ENCODE measurements around the gene ARL6IP5. TPM values are rescaled to one million over a fixed set of nuclear protein-coding genes. Genes with fewer than 3 reads are reported as not detected.

Gene ARL6IP5
- total RNA-seq, 4 donors from 2014 or later, result 113 to 153 (median 133) TPM

- 4 to 5% methylated on average over 34 to 37 of the region's 37 CpGs for WGBS, 2 donors
- H3K4me1 ChIP-seq, result peaks cover 0 to 67% (median 52%) of the 10 kb centered on the region in 4 donors
- TF ChIP-seq POLR2A (IDR thresholded peaks at IDR 0.05), result peak in 1 of 2 donors; percentile 39
- peak in 1 of 2 donors; percentile 85 for TF ChIP-seq EP300 (IDR thresholded peaks at IDR 0.05)
- no peak for TF ChIP-seq CTCF (IDR thresholded peaks at IDR 0.05)
These were observed 4.4 kb upstream of the ARL6IP5 start, which contains the start of gene UBA3 for GRCh38 chr3:69080233-69080920. UBA3 (minus strand) TSS chr3:69080365; CDS start chr3:69080353, 12 bp downstream.

GRCh38 chr3:69081583-69082262 lies 3.0 kb upstream of the ARL6IP5 start:
- Histone ChIP-seq H3K9me3 (no peaks in the 10 kb centered on the region), H3K36me3 (peaks cover 0 to 1% (median 0%) of the 10 kb centered on the region in 3 donors), H3K27ac (peak overlapping the region in 3 of 4 donors; percentile 45 to 97 (median 92)), H3K4me1 (peaks cover 0 to 75% (median 56%) of the 10 kb centered on the region in 4 donors), H3K27me3 (no peaks in the 10 kb centered on the region), H3K4me3 (no peak overlapping the region)
- 75 to 79% methylated on average over 5 of the region's 5 CpGs for WGBS, 2 donors
- DNase-seq (ENCODE audit: low spot score in 2 of 2), result no peak
- TF ChIP-seq CTCF (IDR thresholded peaks at IDR 0.05), result no peak
- TF ChIP-seq EP300 (IDR thresholded peaks at IDR 0.05), result no peak
- no peak for TF ChIP-seq POLR2A (IDR thresholded peaks at IDR 0.05)

More at GRCh38 chr3:69080233-69080920, 4.4 kb upstream of the ARL6IP5 start, which contains the start of gene UBA3:
- Histone ChIP-seq H3K27ac (peak within 1 kb of the TSS; percentile 76 to 97 (median 93)), H3K9me3 (no peaks in the 10 kb centered on the region), H3K36me3 (peaks cover 0 to 14% (median 0%) of the 10 kb centered on the region in 3 donors), H3K4me3 (peak within 1 kb of the TSS; percentile 74 to 96 (median 83)), H3K27me3 (no peaks in the 10 kb centered on the region)
- DNase-seq (ENCODE audit: low spot score in 2 of 2), result peak; percentile 88 to 91

- 54 to 63% methylated on average over 2 of the region's 2 CpGs for WGBS, 2 donors
- Histone ChIP-seq H3K36me3 (no peaks in the 10 kb centered on the region), H3K27ac (peak overlapping the region in 3 of 4 donors; percentile 45 to 97 (median 92)), H3K9me3 (no peaks in the 10 kb centered on the region), H3K4me1 (peaks cover 0 to 78% (median 62%) of the 10 kb centered on the region in 4 donors), H3K4me3 (no peak overlapping the region), H3K27me3 (no peaks in the 10 kb centered on the region)
- no peak for DNase-seq (ENCODE audit: low spot score in 2 of 2)
- no peak for TF ChIP-seq EP300 (IDR thresholded peaks at IDR 0.05)
- no peak for TF ChIP-seq POLR2A (IDR thresholded peaks at IDR 0.05)
- TF ChIP-seq CTCF (IDR thresholded peaks at IDR 0.05), result no peak
These were observed 2.4 kb upstream of the ARL6IP5 start for GRCh38 chr3:69082361-69082760.

- H3K27me3 ChIP-seq, result no peaks in the 10 kb centered on the region
- no peak overlapping the region for H3K4me3 ChIP-seq
- TF ChIP-seq POLR2A (IDR thresholded peaks at IDR 0.05) (no peak), EP300 (IDR thresholded peaks at IDR 0.05) (peak in 1 of 2 donors; percentile 40), CTCF (IDR thresholded peaks at IDR 0.05) (no peak)
- no peaks in the 10 kb centered on the region for H3K36me3 ChIP-seq
- no peak for DNase-seq (ENCODE audit: low spot score in 2 of 2)
- H3K4me1 ChIP-seq, result peaks cover 0 to 78% (median 65%) of the 10 kb centered on the region in 4 donors
- H3K9me3 ChIP-seq, result no peaks in the 10 kb centered on the region
- peak overlapping the region in 3 of 4 donors; percentile 45 to 97 (median 92) for H3K27ac ChIP-seq
These were observed 1.9 kb upstream of the ARL6IP5 start for GRCh38 chr3:69082805-69083204.

Measured in tibial nerve (tissue), 4 donors.